SK-N-MC (cell line): ENCODE data around the gene TRIM24.

Experiments used
- EZH2 ChIP-seq: fragments of 200-600 bp; sonication (generic); IDR thresholded peaks from one replicate; pipeline ENCODE4 v1.6.1; 2017; ENCODE audit warnings: antibody characterized with exemption
- POLR2AphosphoS5 ChIP-seq: IDR thresholded peaks from 2 replicates; pipeline ENCODE4 v1.6.1; 2012; ENCODE audit warnings: mild to moderate bottlenecking, low read depth, low read length, borderline replicate concordance

- no peak for TF ChIP-seq POLR2AphosphoS5
- no peak for TF ChIP-seq EZH2
Measured at GRCh38 chr7:138417078-138417700, 42.9 kb upstream of the TRIM24 start.
